Activated CD4-positive, alpha-beta T cell treated with anti-CD3 and anti-CD28 coated beads, Interleukin-2, amount 50 U/mL, for 4 hours (primary cell): ENCODE results near the gene EEF1A2.

ENCODE experiments used
- DNase-seq, 2 experiments: peaks; one replicate each; pipeline ENCODE4 v3.0.0-alpha.2; 2020

EEF1A2 gene

DNA sequence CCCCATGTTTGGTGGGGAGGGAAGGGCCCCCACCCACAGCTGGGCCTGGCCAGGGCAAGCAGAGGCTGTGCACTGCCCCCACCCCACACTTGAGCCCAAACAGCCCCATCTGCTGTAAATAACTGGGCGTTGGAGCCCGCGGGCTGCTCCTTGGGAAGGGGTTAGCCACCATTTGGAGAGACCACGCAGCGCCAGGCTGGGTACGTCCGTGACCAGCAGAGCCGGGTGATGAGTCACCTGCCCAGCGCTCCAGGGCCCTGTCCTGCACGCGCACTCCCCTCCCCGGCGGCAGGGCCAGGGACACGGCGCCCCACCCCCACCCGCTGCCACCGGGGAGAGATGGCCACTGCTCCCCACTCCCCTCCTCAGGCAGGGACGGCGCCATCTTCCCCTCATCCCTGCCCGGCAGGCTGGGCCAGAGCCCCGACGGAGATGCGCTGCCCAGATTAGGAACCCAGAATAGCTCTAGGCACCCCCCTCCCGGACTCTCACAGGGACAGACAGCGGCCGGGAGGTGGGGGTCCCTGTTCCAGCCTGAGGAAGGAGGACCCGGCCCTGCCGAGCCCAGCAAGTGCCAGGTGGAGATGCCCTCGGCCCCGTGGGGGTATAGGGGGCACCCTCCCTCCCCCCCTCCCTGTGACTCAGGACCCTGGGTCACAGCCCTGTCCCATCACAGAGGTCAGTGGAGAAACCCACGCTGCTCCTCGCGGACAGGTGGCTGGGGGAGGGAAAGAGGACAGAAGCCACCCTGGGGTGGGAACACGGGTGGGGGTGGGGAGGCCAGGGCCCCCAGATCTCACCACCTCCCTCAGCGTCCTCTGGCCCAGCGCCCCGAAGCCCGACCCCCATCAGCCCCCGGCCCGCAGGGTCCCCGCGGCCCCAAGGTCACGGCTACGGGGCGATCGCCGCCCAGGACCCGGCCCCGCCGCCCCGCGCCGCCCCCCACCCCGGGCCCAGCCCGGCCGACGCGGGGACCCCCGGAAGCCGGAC lies 642 bp downstream of the EEF1A2 start:
- DNase-seq, result no peak

DNA sequence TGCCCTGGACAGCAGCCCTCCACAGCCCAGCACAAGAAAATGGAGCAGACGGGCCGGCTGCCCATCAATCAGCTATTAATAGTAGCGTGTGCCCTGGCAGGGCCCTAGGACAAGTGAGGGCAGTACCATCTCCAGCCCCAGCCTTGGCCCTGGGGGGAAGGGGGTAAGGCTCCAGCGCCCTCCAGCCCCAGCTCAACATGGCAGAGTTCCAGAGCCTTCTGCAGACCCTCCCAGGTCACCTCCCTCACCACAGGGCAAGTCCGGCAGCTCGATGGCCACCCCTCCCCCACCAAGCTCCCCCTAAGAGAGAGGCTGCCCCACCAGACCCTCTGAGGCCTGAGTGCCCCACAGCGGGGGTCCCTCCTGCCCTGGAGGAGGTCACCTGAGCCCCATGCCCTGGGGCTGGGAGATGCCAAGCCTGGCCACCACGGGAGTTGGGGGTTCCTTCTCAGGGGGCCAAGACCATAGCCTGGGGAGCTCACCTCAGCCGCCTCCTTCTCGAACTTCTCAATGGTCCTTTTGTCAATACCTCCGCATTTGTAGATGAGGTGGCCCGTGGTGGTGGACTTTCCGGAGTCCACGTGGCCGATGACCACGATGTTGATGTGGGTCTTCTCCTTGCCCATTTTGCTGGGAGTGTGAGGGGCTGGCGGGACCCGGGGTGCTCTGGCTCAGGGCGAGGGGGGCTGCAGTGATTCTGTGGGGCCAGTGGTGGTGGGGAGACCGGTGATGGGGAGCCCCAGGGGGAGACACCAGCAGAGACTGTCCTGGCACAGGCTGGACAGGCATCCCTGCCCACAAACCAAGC lies 1.5 kb downstream of the EEF1A2 start:
- DNase-seq, result no peak

DNA sequence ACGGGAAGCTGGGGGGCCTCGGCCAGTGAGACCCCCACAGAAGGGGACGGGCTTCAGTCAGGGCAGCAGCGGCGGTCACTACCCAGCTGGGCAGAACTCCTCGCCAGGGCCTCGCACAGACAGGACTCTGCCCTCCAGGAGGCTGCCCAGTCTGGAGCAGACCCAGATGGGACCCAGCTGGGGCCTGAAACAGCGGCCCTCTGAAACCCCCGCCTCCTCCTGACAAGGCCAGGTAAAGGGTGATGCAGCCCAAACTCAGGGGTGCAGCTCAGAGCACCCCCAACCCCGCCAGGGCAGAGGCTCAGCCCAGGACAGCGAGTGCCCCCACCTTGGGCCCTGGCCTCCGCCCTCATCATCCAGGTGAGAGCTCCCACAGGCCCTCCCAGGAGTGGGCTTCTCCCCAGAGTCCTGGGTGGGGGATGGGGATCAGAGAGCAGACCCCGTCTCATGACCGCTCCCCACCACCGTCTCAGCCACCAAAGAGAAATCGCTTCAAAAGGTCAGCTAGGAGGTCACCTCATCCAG lies 2.2 kb downstream of the EEF1A2 start:
- no peak for DNase-seq

DNA sequence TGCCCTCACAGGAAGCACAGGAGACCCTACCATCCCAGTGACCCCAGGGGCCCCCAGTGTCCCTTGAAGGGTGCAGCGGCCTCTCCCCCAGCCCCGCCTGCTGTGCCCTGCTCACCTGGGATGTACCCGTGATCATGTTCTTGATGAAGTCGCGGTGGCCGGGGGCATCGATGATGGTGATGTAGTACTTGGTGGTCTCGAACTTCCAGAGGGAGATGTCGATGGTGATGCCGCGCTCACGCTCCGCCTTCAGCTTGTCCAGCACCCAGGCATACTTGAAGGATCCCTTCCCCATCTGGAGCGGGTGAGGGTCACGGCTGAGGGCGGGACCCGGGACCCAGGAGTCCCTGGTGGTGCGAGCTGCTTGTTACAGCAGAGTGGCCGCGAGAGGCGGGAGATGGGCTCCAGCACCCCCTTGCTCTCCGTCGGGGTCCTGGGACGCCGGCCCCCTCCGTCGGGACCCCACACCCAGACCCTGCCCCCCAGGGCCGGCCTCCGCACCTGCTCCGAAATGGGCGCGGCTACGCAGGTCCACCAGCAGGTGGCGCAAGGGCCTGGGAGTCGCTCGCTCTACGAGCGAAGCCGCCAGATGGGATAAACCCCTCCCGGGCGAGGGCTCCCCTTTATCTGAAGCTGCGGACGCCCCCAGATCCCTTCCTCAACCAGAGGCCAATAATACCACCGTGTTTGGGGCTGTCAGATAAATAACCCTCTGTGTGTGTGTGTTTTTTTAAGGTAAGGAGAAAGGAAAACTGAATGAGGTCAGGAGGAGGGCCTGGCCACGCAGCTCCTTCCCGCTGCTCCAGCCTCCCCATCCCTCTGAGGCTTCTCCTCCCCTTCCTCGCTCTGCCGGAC lies 2.9 kb downstream of the EEF1A2 start:
- DNase-seq, result peak; percentile 70

DNA sequence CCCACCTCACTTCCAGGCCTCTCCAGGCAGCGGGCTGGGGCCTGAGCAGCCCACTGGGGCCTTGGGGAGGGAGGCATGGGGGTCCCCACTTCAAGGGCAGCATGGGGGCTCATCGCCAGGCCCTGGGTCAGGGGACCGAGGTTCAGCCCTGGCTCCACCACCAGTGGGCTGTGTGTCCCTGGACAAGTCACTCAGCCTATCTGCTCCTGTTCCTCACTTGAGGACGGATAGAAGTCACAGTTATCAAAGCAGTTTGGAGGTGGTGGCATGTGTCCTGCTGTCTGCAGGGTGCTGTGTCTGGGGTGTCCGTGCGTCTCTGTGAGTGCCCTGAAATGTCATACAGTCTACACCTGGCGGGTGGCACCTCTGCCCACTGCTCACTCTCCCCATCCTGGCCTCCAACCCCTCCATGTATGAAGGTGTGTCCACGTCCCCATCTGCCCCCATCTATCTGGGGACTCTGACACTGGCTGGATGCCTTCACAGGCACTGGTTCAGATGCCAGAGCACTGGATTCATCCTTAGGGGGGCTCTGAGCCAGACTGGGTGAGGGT lies 3.6 kb downstream of the EEF1A2 start:
- no peak for DNase-seq

DNA sequence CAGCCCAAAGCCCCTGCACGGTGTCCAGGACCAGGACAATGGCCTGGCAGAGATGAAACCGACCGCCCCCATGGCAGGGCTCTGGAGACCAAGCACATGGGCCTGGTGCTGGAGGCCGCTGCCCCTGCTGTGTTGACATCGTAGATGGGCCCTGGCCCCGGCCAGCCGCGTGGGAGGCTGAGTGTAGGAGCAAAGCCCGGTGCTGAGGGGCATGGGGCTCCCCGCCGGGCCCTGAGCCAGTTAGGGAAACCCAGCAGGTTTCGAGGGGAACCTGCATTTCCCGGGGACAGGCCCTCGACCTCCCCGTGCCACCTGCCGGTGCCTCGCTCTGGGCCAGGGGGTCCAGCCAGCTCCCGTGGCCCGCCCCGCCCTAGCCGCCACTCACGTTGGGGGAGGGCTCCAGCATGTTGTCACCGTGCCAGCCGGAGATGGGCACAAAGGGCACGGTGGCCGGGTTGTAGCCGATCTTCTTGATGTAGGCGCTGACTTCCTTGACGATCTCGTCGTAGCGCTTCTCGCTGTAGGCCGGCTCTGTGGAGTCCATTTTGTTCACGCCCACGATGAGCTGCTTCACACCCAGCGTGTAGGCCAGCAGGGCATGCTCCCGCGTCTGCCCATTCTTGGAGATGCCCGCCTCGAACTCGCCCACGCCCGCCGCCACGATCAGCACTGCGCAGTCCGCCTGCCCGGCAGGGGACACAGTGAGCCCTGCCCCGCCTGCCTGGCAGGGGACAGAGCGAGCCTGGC lies 4.3 kb downstream of the EEF1A2 start:
- DNase-seq, result no peak

- DNase-seq, result no peak
Observed at GRCh38 chr20:63494084-63494419, 4.8 kb downstream of the EEF1A2 start.

DNA sequence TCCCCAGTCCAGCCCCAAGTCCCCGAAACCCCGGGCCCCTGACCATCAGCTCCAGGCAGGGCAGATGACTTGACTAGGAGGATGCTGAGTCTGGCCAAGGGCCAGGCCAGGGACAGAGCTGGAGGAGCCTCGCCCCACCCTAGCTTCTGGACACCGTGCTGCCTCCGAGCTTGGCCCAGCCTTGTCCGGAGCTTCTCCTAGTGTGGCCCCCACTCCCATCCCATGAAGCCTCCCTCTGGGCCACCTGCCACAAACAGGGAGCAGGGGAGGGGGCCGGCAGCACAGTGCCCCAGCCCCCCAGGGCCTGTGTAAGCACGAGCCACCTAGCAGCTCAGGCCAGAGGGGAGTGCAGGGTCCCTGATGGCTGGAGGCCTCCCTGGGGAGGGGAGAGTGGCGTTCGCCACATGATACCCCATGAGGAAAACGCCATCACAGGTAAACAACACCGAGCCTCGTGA lies 5.3 kb downstream of the EEF1A2 start:
- no peak for DNase-seq

GRCh38 chr20:63492982-63493381 lies 5.9 kb downstream of the EEF1A2 start:
- no peak for DNase-seq

- DNase-seq, result no peak
Observed at GRCh38 chr20:63492518-63492917, 6.4 kb downstream of the EEF1A2 start.

GRCh38 chr20:63491635-63492230 lies 7.2 kb downstream of the EEF1A2 start:
- DNase-seq, result no peak

- DNase-seq, result no peak
Observed at GRCh38 chr20:63491078-63491477, 7.8 kb downstream of the EEF1A2 start.

DNA sequence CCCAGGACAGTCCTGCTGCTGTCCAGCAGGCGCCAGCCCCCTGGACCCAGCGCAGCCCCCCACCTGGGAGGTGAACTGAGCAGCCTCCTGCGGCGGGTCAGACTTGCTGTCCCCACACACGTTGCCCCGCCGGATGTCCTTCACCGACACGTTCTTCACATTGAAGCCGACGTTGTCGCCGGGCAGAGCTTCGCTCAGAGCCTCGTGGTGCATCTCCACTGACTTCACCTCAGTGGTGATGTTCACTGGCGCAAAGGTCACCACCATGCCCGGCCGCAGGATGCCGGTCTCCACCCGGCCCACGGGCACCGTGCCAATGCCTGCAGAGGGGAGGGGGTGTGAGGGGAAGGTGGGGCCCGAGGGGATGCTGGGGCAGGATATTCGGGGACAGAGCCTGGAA lies 8.5 kb downstream of the EEF1A2 start:
- DNase-seq, result no peak

DNA sequence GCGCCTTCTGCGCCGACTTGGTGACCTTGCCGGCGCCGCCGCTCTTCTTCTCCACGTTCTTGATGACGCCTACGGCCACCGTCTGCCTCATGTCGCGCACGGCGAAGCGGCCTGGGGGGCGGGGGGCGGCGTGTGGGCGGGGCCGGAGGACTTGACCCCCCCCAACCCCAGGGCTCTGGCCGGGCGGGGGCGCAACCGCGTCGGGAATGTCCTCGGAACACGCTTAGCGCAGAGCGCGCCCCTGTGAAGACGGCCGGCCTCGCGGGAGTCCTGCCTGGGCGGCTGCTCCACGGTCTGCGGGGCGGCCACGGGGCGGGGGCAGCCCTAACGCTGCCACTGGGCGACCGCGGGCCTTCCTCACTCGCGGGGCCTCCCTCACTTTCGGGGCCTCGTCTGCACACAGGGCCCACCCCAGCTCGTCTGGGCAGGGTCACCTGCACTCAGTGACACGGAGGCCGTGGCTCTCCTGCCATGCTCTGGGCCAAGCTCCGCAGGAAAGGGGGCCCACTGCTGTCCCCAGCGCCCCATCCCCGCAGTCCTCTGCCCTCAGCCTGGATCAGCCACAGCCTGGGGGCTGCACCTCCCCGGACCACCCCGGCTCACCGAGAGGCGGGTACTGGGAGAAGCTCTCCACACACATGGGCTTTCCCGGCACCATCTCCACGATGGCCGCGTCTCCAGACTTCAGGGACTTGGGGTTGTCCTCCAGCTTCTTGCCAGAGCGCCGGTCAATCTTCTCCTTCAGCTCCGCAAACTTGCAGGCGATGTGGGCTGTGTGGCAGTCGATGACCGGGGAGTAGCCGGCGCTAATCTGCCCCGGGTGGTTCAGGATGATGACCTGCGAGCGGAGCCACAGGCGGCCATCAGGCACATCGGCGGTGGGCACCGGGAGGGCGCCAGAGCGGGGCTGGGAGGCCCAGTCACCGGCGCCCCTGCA lies 10.3 kb downstream of the EEF1A2 start:
- DNase-seq, result no peak

DNA sequence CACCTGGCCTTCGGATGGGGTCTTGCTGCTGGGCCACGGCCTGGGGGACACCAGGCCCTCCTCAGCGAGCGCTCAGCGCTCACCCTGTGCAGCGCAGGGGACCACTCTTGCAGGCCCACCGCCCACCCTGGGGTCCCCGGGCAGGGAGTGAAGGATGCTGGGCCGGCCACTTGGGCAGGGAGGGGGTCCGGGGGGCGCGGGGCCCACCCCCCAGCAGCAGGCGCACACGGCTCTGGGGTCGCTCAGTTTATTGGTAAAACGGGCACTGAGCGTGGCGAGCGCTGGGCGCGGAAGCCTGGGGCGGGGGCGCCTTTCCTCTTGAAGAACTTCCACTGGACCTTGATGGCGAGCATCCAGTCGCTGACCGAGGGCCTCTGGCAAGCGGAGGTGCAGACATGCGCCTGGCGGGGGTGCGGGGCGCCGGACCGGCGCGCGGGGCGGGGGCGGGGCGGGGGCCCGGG lies 11.1 kb downstream of the EEF1A2 start:
- no peak for DNase-seq

GRCh38 chr20:63487116-63487764 lies 11.6 kb downstream of the EEF1A2 start:
- DNase-seq, result no peak

- DNase-seq, result no peak
Observed at GRCh38 chr20:63486300-63486855, 12.5 kb downstream of the EEF1A2 start.

DNA sequence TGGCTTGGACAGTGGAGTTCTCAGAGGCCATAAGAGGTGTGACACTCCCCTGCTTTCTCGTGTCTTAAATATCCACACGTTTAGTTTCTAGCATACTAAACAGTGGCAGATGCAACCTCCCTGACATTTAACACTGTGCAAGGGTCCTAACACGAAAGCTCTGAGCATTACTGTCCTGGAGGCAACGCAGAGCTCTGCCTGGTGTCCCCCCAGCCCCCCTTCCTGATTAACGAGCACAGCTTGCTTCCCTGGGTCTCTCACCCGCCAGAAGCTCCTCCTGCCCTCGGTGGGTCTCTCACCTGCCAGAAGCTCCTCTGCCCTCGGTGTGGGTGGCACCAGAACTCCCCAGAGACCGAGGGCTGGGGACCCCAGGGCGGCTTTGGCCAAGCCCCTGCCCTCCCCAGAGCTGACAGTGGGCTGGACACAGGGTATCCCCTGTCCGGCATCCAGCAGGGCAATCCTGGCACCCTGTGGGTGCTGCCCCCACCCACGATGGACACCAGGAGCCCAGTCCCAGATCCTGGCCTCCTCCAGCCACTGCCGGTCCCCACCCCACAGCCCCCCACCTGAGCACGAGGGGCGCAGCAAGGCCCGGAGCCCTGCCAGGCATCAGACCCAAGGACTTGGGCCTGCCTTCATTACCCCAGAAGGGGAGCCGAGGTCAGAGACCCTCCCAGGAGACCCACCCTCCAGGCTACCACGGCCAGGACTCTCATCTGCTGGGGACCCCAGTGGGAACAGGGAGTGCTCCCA lies 14.1 kb downstream of the EEF1A2 start:
- no peak for DNase-seq
